T-helper 2 cell treated with Interferon-gamma antibody and Interleukin-4, amounts not matched to agents 5 μg/mL and 100 μg/mL, for 36 hours (primary cell): ENCODE results near the gene PSMB1.
"Not testable (repeated sequence)": the region's sequence is repeated elsewhere in the genome, so short reads cannot be mapped to it uniquely, and the experiment has no call there.

ENCODE experiments used
- DNase-seq: peaks from one replicate; pipeline ENCODE4 v3.0.0; 2021; ENCODE audit warnings: low spot score
- H3K27ac Mint-ChIP-seq: one replicate; pipeline ENCODE4 v1.8.0; 2021; ENCODE audit warnings: mild to moderate bottlenecking, mixed read lengths
- H3K27me3 Mint-ChIP-seq: one replicate; pipeline ENCODE4 v1.8.0; 2021; ENCODE audit warnings: low read depth, mixed read lengths
- H3K36me3 Mint-ChIP-seq: one replicate; pipeline ENCODE4 v1.8.0; 2021; ENCODE audit warnings: low read depth, mixed read lengths
- H3K4me1 Mint-ChIP-seq: one replicate; pipeline ENCODE4 v1.8.0; 2021; ENCODE audit warnings: low read depth, mixed read lengths
- H3K4me3 Mint-ChIP-seq: one replicate; pipeline ENCODE4 v1.8.0; 2022; ENCODE audit warnings: mild to moderate bottlenecking, moderate library complexity, mixed read lengths
- H3K9me3 Mint-ChIP-seq: one replicate; pipeline ENCODE4 v1.8.0; 2021; ENCODE audit warnings: mixed read lengths

PSMB1 gene

DNA sequence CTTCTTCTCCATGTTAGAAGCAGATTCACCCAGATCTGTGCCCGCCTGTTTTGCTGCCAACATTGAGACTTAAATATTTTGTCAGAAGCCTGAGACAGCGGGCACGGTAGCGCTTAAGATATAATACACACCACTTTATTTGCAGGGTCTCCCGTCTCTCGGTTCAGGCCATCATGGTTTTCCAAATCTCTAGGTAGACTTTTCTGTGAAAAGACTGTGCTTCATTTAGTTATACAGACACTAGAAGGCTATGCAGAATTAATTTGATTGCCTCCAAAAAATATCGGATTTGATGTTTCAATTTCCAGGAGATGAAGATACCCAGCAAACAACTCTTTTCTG is 1.7 kb upstream of the PSMB1 start:
- Mint-ChIP-seq H3K4me1 (peaks cover 26% of the 10 kb centered on the region), H3K27ac (no peak overlapping the region), H3K9me3 (no peaks in the 10 kb centered on the region), H3K4me3 (no peak overlapping the region), H3K27me3 (no peaks in the 10 kb centered on the region), H3K36me3 (peaks cover 23% of the 10 kb centered on the region)
- DNase-seq: no peak

DNA sequence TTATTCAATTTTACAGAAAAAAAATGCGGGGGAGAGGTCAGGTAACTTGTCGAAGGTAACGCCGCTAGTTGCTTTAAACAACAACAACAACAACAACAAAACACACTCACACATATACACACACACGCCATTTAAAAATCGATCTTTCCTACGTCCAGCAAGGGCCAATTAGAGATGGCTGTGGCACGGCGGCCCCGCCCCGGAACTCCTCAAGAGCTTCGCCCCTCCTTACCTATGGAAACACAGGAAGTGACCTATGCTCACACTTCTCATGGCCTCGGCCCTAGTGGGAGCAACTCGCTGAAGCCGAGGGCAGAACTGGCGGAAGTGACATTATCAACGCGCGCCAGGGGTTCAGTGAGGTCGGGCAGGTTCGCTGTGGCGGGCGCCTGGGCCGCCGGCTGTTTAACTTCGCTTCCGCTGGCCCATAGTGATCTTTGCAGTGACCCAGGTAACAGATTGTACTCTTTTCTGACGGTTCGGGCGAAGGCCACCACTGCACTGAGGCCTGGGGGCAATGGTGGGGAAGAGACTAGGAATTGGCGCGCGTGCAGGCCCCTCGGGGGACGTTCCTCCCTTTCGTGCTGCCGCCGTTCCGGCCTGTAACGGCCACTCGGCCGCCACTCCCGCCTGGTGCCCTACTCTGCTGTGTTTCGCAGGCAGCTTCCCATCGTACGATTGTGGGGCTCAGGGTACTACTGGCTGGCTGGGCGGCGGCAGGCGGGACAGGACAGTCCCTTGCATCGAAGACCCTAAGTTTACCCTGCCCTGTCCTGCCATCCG is 1.1 kb upstream of the PSMB1 start, which contains the start of gene TBP:
TSS of gene TBP (plus strand) at position 357 of the 783 bp plus-strand sequence. CDS start 2,661 bp downstream, outside the sequence.
- H3K4me1 Mint-ChIP-seq: peaks cover 27% of the 10 kb centered on the region
- H3K9me3 Mint-ChIP-seq: no peaks in the 10 kb centered on the region

DNA sequence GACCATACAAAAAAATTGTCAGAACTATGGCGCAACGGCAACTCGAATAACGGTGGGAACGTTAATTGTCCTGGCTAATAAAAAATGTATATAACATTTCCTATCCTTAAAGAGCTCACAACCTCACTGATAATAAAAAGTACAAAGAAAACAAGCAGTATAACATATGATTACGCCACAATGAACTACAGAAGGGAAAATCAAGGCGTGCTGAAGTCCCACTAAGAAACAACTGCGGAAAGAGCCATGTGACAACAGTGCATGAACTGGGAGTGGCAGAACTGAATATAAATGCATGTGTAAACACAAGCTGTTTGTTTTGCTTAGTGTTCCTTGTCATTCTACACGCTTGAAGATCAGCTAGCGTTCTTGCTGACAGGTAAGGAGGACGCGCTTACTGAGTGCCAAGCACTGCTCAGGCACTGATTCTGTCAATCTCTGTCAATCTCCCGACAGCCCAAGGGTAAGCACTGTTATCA is 466 bp upstream of the PSMB1 start:
- Mint-ChIP-seq H3K27ac (no peak overlapping the region), H3K9me3 (no peaks in the 10 kb centered on the region), H3K4me3 (no peak overlapping the region), H3K4me1 (peaks cover 30% of the 10 kb centered on the region), H3K36me3 (peaks cover 29% of the 10 kb centered on the region), H3K27me3 (no peaks in the 10 kb centered on the region)
- no peak for DNase-seq

More for the DNA sequence above, 1.1 kb upstream of the PSMB1 start, which contains the start of gene TBP:
- H3K27me3 Mint-ChIP-seq: no peaks in the 10 kb centered on the region
- H3K4me3 Mint-ChIP-seq: no peak within 1 kb of the TSS
- no peak within 1 kb of the TSS for H3K27ac Mint-ChIP-seq
- DNase-seq: peak; percentile 98
- H3K36me3 Mint-ChIP-seq: peaks cover 25% of the 10 kb centered on the region

DNA sequence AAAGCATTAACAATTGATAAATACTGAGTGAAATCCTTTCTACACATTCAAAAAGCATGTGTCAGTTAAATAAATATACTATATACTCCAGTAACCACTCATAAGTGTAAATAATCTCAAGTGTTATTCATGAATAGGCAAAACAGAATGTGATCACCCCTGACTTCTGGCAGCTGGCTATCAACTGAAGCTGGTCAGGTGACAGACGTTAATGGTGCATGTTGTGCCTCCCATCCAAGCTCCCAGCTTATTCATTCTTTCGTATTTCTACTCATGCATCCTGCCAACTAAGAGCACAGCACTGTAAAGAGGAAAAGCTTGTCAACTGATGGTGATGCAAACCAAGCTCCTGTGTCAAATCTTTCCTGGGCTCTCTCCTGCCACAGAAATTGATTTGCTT is 7.7 kb downstream of the PSMB1 start:
- DNase-seq: no peak
- Mint-ChIP-seq H3K4me3 (no peak overlapping the region), H3K9me3 (no peaks in the 10 kb centered on the region), H3K27me3 (no peaks in the 10 kb centered on the region), H3K36me3 (peaks cover 67% of the 10 kb centered on the region), H3K4me1 (peaks cover 15% of the 10 kb centered on the region), H3K27ac (no peak overlapping the region)

DNA sequence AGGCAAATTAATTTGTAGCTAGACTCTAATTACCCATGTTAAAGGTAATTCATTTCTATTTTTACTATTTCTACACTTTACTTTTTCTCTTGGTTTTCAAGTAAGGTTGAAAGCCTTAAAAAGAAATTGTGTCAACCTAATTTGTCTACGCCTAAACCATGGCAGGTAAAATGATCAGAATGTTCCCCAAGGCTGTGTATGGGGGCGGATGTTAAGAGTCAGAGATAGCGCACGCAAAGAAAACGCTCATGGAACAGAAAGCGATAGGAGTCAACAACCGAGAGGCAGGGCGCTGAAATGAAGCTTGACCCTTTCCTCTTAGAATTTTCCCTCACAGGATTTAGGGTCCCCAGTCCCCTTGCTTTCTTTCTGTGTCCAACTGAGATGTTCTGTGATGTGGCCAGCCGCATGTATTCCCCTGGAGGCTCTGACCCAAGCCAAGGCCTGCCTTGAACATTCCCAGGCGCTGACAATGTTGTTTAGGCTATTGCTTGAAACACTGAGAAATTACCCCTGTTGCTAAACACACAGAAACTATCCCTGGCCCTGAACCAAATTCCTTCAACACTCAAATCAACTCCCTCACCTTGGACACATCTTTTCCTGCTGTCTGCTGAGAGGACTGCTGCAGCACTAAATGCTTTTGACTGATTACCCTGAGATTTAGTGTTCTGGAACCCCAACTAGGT is 10.9 kb downstream of the PSMB1 start:
- no peaks in the 10 kb centered on the region for H3K27me3 Mint-ChIP-seq
- no peaks in the 10 kb centered on the region for H3K9me3 Mint-ChIP-seq
- H3K4me1 Mint-ChIP-seq: peaks cover 5% of the 10 kb centered on the region
- peaks cover 62% of the 10 kb centered on the region for H3K36me3 Mint-ChIP-seq
- H3K4me3 Mint-ChIP-seq: no peak overlapping the region
- no peak overlapping the region for H3K27ac Mint-ChIP-seq
- no peak for DNase-seq

DNA sequence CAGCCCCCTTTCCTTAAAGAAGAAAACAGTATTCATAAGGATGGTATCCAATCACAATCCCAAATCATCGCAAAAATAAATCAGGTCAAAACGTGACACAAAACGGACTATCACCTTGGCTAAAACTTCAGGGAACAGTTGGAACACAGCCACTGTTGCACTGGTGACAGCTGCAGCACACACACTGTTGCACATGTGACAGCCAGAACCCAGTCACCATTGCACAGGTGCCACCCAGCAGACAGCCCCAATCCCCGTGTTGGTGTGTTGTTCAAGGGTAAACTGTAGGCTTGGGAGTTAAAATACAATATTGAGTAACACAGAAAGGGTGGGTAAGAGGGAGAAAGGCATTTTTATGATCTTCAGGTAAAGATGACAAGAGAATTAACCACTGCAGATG is 15.8 kb downstream of the PSMB1 start:
- no peaks in the 10 kb centered on the region for H3K27me3 Mint-ChIP-seq
- no peak overlapping the region for H3K4me3 Mint-ChIP-seq
- H3K4me1 Mint-ChIP-seq: peaks cover 5% of the 10 kb centered on the region
- no peak overlapping the region for H3K27ac Mint-ChIP-seq
- DNase-seq: no peak
- no peaks in the 10 kb centered on the region for H3K9me3 Mint-ChIP-seq
- peaks cover 59% of the 10 kb centered on the region for H3K36me3 Mint-ChIP-seq

DNA sequence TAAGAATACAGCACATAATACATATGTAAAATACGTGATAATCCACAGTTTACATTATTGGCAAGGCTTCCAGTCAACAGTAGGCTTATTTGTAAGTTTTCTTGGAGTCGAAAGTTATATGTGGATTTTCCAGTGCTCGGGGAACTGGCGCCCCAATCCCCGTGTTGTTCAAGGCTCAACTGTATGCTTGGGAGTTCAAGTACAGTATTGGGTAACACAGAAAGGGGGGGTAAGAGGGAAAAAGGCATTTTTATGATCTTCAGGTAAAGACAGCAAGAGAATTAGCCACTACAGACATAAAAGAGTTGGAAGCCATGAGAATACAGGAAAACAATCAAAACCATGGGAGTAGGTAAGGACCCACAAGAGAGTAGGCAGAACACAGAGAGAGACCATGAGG is 16.4 kb downstream of the PSMB1 start:
- no peaks in the 10 kb centered on the region for H3K9me3 Mint-ChIP-seq
- no peak for DNase-seq
- H3K4me1 Mint-ChIP-seq: peaks cover 5% of the 10 kb centered on the region
- no peaks in the 10 kb centered on the region for H3K27me3 Mint-ChIP-seq
- H3K27ac Mint-ChIP-seq: no peak overlapping the region
- peaks cover 58% of the 10 kb centered on the region for H3K36me3 Mint-ChIP-seq
- no peak overlapping the region for H3K4me3 Mint-ChIP-seq

DNA sequence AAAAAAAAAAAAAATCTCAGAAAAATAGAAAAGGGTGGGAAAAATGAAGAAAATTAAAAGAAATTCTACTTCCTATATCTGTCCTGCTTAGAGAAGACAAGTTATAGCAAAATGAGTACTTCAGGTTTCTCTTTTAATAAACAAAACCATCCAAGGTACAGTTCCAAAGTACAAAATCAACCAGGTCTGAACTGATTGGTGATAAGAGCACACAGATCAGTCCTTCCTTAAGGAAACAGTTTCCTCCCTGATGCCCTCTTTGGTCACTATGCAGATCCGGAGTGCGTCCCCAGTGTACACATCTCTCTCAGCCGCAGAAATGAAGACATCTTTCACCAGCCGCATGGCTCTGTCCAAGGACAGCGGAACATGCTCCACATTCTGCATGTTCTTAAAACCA is 18.1 kb downstream of the PSMB1 start:
- H3K27me3 Mint-ChIP-seq: no peaks in the 10 kb centered on the region
- DNase-seq: no peak
- H3K4me3 Mint-ChIP-seq: no peak overlapping the region
- H3K36me3 Mint-ChIP-seq: peaks cover 47% of the 10 kb centered on the region
- no peak overlapping the region for H3K27ac Mint-ChIP-seq
- H3K9me3 Mint-ChIP-seq: no peaks in the 10 kb centered on the region
- no peaks in the 10 kb centered on the region for H3K4me1 Mint-ChIP-seq

DNA sequence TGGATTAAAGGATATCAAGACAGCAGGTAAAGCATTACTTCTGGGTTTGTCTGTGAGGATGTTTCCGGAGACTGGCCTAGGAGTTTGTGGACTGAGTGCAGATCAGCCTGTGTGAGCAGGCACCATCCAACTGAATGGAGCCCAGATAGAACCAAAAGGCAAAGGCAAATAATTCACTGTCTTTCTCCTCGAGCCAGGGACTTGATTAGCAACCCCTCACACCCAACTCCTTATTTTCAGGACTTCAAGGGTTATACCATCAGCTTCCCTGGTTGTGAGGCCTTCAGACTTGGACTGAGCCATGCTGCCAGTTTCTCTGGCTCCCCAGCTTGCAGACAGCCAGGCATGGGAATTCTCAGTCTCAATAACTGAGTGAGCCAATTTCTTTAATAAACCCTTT is 19.3 kb downstream of the PSMB1 start:
- no peaks in the 10 kb centered on the region for H3K9me3 Mint-ChIP-seq

DNA sequence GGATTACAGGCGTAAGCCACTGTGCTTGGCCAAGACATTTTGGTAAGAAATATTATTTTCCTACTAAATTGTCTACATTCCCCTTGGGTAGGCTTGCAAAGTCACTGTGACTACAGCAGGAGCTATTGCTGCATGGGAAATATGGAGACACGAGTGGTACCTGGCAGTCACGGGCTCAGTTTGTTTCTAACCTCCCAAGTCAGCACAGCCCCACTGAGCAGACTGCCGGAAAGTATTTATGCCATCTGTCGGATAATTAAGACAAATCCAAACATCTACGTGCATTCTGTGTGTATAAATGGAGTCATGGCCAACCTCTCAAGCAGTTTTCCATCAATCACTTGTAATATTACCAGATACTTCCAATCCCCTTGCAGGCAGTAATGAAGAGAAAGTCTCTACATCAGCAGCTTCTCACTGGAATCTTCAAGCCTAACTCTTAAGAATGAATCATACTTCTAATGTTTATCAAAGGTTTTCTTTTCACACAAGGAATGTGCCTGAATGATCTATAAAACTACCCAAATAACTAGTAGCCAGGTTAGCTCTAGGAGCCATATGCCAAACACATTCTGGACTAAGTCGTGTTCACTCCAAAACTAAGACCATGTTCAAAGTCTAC is 20.1 kb downstream of the PSMB1 start:
- no peak for DNase-seq
- peaks cover 1% of the 10 kb centered on the region for H3K4me1 Mint-ChIP-seq
- H3K9me3 Mint-ChIP-seq: no peaks in the 10 kb centered on the region
- no peaks in the 10 kb centered on the region for H3K27me3 Mint-ChIP-seq
- no peak overlapping the region for H3K27ac Mint-ChIP-seq
- peaks cover 37% of the 10 kb centered on the region for H3K36me3 Mint-ChIP-seq
- H3K4me3 Mint-ChIP-seq: no peak overlapping the region

More for the DNA sequence above, 19.3 kb downstream of the PSMB1 start:
- H3K4me3 Mint-ChIP-seq: no peak overlapping the region
- H3K4me1 Mint-ChIP-seq: no peaks in the 10 kb centered on the region
- H3K36me3 Mint-ChIP-seq: peaks cover 40% of the 10 kb centered on the region
- H3K27me3 Mint-ChIP-seq: no peaks in the 10 kb centered on the region
- no peak for DNase-seq
- no peak overlapping the region for H3K27ac Mint-ChIP-seq

DNA sequence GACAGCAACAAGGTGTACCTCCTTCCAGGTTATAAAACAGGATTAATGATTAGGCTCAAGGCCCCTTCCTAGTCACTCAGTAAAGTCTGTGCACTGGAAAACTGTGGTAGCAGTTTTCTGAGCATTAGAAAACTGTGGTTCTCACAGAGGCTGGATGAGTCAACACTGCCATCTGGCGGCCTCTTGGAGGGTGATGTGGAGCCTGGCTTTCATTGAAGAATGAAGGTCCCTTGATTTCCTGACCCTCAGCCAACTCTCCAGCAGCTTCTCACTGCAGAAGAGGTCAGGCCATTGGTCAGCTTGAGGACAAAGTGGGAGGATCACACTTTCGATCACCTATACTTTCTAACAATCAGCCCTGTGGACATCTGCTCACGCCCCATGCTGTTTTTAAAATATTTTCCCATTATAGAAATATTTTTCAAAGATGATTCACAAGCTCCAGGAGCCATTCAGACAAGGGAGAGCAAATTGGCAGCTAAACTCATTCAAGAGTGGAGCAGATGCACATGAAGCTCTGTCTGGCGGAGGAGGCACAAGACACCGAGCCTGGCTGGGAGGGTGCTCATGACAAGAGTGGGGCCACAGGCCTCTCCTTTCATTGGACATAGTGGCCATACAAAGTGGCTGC is 23.2 kb downstream of the PSMB1 start:
- H3K9me3 Mint-ChIP-seq: no peaks in the 10 kb centered on the region
- H3K27me3 Mint-ChIP-seq: peaks cover 11% of the 10 kb centered on the region
- peaks cover 11% of the 10 kb centered on the region for H3K36me3 Mint-ChIP-seq
- peak; percentile 46 for DNase-seq
- H3K27ac Mint-ChIP-seq: no peak overlapping the region
- H3K4me1 Mint-ChIP-seq: peaks cover 1% of the 10 kb centered on the region
- H3K4me3 Mint-ChIP-seq: no peak overlapping the region

DNA sequence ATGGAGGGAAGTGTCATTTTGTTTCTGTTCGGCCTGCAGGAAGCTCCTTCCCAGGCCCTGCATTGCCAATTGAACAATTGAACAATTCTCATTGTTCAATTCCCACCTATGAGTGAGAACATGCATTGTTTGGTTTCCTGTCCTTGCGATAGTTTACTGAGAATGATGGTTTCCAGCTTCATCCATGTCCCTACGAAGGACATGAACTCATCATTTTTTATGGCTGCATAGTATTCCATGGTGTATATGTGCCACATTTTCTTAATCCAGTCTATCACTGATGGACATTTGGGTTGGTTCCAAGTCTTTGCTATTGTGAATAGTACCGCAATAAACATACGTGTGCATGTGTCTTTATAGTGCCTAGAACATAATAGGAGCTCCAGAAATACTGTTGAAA is 25.1 kb downstream of the PSMB1 start:
- Mint-ChIP-seq H3K4me1 (peaks cover 10% of the 10 kb centered on the region), H3K27me3 (peaks cover 18% of the 10 kb centered on the region)
- not testable (repeated sequence) for H3K9me3 Mint-ChIP-seq, H3K27ac Mint-ChIP-seq, DNase-seq, H3K36me3 Mint-ChIP-seq, H3K4me3 Mint-ChIP-seq

DNA sequence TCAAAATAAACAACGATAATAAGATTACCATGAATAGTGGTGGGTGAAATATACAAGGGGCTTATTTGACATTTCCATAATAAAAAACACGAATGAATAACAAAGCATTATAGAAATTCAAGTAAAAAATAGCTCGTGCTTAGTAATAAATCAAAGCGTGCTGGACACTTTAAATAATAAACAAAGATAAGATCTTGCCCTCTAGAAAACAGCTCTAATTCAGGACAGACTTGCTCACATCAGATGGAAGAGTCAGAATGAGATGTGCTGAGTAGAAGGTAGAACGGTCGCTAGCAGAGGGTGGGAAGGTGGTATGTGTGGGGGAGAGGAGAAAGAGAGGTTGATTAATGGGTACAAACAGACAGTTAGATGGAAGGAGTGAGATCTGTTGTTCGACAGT is 27.3 kb downstream of the PSMB1 start:
- H3K27ac Mint-ChIP-seq: no peak overlapping the region
- no peaks in the 10 kb centered on the region for H3K9me3 Mint-ChIP-seq
- no peak overlapping the region for H3K4me3 Mint-ChIP-seq

DNA sequence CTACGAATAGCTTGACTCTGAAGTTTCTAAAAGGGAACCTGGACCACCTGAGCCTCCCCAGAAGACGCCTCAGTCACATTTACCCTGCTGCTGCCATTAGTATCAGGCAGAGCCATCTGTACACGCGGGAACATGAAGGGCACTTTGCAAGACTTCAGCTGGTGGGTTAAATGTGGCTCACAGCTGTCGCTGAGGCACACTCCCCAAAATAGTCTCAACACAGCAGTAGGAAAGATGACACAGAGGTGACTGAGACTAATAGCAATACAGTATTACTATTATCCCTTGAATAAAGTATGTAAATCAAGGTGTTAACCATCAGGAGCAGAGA is 29.0 kb downstream of the PSMB1 start:
- Mint-ChIP-seq H3K27me3 (peaks cover 43% of the 10 kb centered on the region), H3K9me3 (no peaks in the 10 kb centered on the region)

More for the DNA sequence above, 27.3 kb downstream of the PSMB1 start:
- Mint-ChIP-seq H3K36me3 (no peaks in the 10 kb centered on the region), H3K4me1 (peaks cover 16% of the 10 kb centered on the region), H3K27me3 (peaks cover 28% of the 10 kb centered on the region)
- DNase-seq: no peak

More for the DNA sequence above, 29.0 kb downstream of the PSMB1 start:
- peaks cover 16% of the 10 kb centered on the region for H3K4me1 Mint-ChIP-seq
- no peaks in the 10 kb centered on the region for H3K36me3 Mint-ChIP-seq
- no peak for DNase-seq
- H3K27ac Mint-ChIP-seq: no peak overlapping the region
- H3K4me3 Mint-ChIP-seq: no peak overlapping the region
